HepG2 (cell line): ENCODE data around the gene BBC3. TPM values are rescaled to one million over a fixed set of nuclear protein-coding genes. Genes with fewer than 3 reads are reported as not detected.
A peak's percentile ranks its signal among the peaks of the same experiment; 100 is the strongest.

Experiments
- CERS6 ChIP-seq: sonication (generic); formaldehyde crosslinking; IDR thresholded peaks from 2 replicates; pipeline ENCODE4 v1.5.0; 2020; ENCODE audit warnings: missing genetic modification reagents
- CREBL2 ChIP-seq: sonication (generic); formaldehyde crosslinking; IDR thresholded peaks from 2 replicates; pipeline ENCODE4 v1.8.1; 2023; ENCODE audit warnings: missing genetic modification reagents, mild to moderate bottlenecking, borderline replicate concordance
- CREM ChIP-seq, 2 experiments: sonication (generic) in 1 of 2; formaldehyde crosslinking in 1 of 2; IDR thresholded peaks; 2 replicates each; pipeline versions ENCODE4 v1.4.0 to v1.6.1; 2016 to 2020; ENCODE audit warnings: antibody characterized with exemption in 1 of 2, mild to moderate bottlenecking in 1 of 2, missing genetic modification reagents in 1 of 2
- ELF1 ChIP-seq: sonication (generic); formaldehyde crosslinking; IDR thresholded peaks from 2 replicates; pipeline ENCODE4 v1.4.0; 2020; ENCODE audit warnings: missing genetic modification reagents
- EP300 ChIP-seq, 3 experiments: sonication (generic) in 1 of 3; formaldehyde crosslinking in 1 of 3; IDR thresholded peaks; 2 replicates each; pipeline versions ENCODE4 v1.5.1 to v1.6.1; 2011 to 2020; ENCODE audit warnings: low read depth in 2 of 3, low read length in 2 of 3, borderline replicate concordance in 1 of 3, improper control_type of control experiment in 1 of 3, mild to moderate bottlenecking in 1 of 3, missing genetic modification reagents in 1 of 3, moderate library complexity in 1 of 3
- GMEB1 ChIP-seq: sonication (generic); formaldehyde crosslinking; IDR thresholded peaks from 2 replicates; pipeline ENCODE4 v1.5.1; 2020; ENCODE audit warnings: missing genetic modification reagents, mild to moderate bottlenecking, borderline replicate concordance
- HES4 ChIP-seq: sonication (generic); formaldehyde crosslinking; IDR thresholded peaks from 2 replicates; pipeline ENCODE4 v1.9.0; 2021; ENCODE audit warnings: mild to moderate bottlenecking, missing genetic modification reagents, borderline replicate concordance
- HMG20B ChIP-seq: conservative IDR thresholded peaks from 2 replicates; pipeline ENCODE4 v1.6.1; 2016; ENCODE audit warnings: missing genetic modification reagents, missing compliant biosample characterization
- HOXA3 ChIP-seq: sonication (generic); formaldehyde crosslinking; IDR thresholded peaks from 2 replicates; pipeline ENCODE4 v1.5.0; 2020; ENCODE audit warnings: missing genetic modification reagents
- IRX3 ChIP-seq: sonication (generic); formaldehyde crosslinking; IDR thresholded peaks from 2 replicates; pipeline ENCODE4 v1.8.1; 2023; ENCODE audit warnings: mild to moderate bottlenecking, low read depth, missing genetic modification reagents, borderline replicate concordance
- ISL2 ChIP-seq: sonication (generic); formaldehyde crosslinking; IDR thresholded peaks from 2 replicates; pipeline ENCODE4 v1.5.0; 2020; ENCODE audit warnings: missing genetic modification reagents
- MED13 ChIP-seq: sonication (generic); formaldehyde crosslinking; IDR thresholded peaks from 2 replicates; pipeline ENCODE4 v1.5.0; 2020; ENCODE audit warnings: missing genetic modification reagents
- MTF1 ChIP-seq: sonication (generic); formaldehyde crosslinking; IDR thresholded peaks from 2 replicates; pipeline ENCODE4 v1.5.0; 2020; ENCODE audit warnings: missing genetic modification reagents
- NFE2 ChIP-seq: sonication (generic); formaldehyde crosslinking; IDR thresholded peaks from 2 replicates; pipeline ENCODE4 v1.4.0; 2020; ENCODE audit warnings: missing genetic modification reagents
- ZMAT5 ChIP-seq: sonication (generic); formaldehyde crosslinking; IDR thresholded peaks from 2 replicates; pipeline ENCODE4 v1.5.0; 2020; ENCODE audit warnings: mild to moderate bottlenecking, low read depth, missing genetic modification reagents, borderline replicate concordance
- ZMYM2 ChIP-seq: sonication (generic); formaldehyde crosslinking; IDR thresholded peaks from 2 replicates; pipeline ENCODE4 v1.8.0; 2022; ENCODE audit warnings: mild to moderate bottlenecking, missing genetic modification reagents
- ZNF224 ChIP-seq: sonication (generic); formaldehyde crosslinking; IDR thresholded peaks from 2 replicates; pipeline ENCODE4 v1.5.0; 2020; ENCODE audit warnings: mild to moderate bottlenecking, missing genetic modification reagents
- ZNF496 ChIP-seq: sonication (generic); formaldehyde crosslinking; IDR thresholded peaks from 2 replicates; pipeline ENCODE4 v1.8.1; 2023; ENCODE audit warnings: mild to moderate bottlenecking, moderate library complexity, missing genetic modification reagents; ENCODE audit not compliant: insufficient replicate concordance
- ZNF503 ChIP-seq: sonication (generic); formaldehyde crosslinking; IDR thresholded peaks from 2 replicates; pipeline ENCODE4 v1.4.0; 2020; ENCODE audit warnings: missing genetic modification reagents
- ZNF615 ChIP-seq: sonication (generic); formaldehyde crosslinking; IDR thresholded peaks from 2 replicates; pipeline ENCODE4 v1.5.0; 2020; ENCODE audit warnings: mild to moderate bottlenecking, missing genetic modification reagents, borderline replicate concordance
- ZNF616 ChIP-seq: sonication (generic); formaldehyde crosslinking; IDR thresholded peaks from 2 replicates; pipeline ENCODE4 v1.5.0; 2020; ENCODE audit warnings: low read depth, mild to moderate bottlenecking, missing genetic modification reagents
- ZNF629 ChIP-seq: sonication (generic); formaldehyde crosslinking; conservative IDR thresholded peaks from 2 replicates; pipeline ENCODE4 v1.5.0; 2020; ENCODE audit warnings: missing genetic modification reagents
- ZNF670 ChIP-seq: sonication (generic); formaldehyde crosslinking; IDR thresholded peaks from 2 replicates; pipeline ENCODE4 v1.8.0; 2022; ENCODE audit warnings: mild to moderate bottlenecking, missing genetic modification reagents, borderline replicate concordance
- polyA plus RNA-seq, 8 experiments: library from polyadenylated mRNA; depleted of rRNA in 3 of 8; stranded (reverse) in 7 of 8; unstranded in 1 of 8; fragments of >200 nt; fragmentation: Illumina TruSeq in 4 of 8; extraction: Trizol in 4 of 8; gene quantifications; 2 replicates each; pipeline versions ENCODE4 v1.2.1 to v1.2.3, GENCODE V29; 2011 to 2016; ENCODE audit warnings: low read depth in 4 of 8, missing spikeins in 1 of 8, mixed read lengths in 1 of 8; ENCODE audit not compliant: insufficient read depth in 1 of 8
- total RNA-seq, 5 experiments: library from RNA; depleted of rRNA; stranded (reverse); fragments of >200 nt; fragmentation: Illumina TruSeq; extraction: Trizol; gene quantifications; 2 replicates each; pipeline ENCODE4 v1.2.3, GENCODE V29; 2016; ENCODE audit warnings: low read depth in 1 of 5

The BBC3 gene
- total and polyA plus RNA-seq, 2 of the 13 experiments (the other 11 are each of a cell fraction or from before 2014, with no cell fraction given): 6.1 to 8.8 TPM

- 0 out of 2 replicates have a peak, but pooled peaks have one; percentile 3 for TF ChIP-seq HOXA3 (CRISPR knock-in tag)
- TF ChIP-seq ZNF503 (CRISPR knock-in tag): peak; percentile 39
- 0 out of 2 replicates have a peak, but pooled peaks have one; percentile 24 for TF ChIP-seq ISL2 (CRISPR knock-in tag)
- no peak for TF ChIP-seq IRX3 (CRISPR knock-in tag)
- TF ChIP-seq GMEB1 (CRISPR knock-in tag): no peak
- no peak; the same call in 1 of the 2 replicates for TF ChIP-seq HMG20B (CRISPR knock-in tag)
- TF ChIP-seq ZMYM2 (CRISPR knock-in tag): peak; percentile 24; the same call in 1 of the 2 replicates
- TF ChIP-seq ZNF629 (CRISPR knock-in tag): peak; percentile 54; the same call in 1 of the 2 replicates
- TF ChIP-seq CREBL2: no peak; the same call in 1 of the 2 replicates
- TF ChIP-seq ZMAT5 (CRISPR knock-in tag): no peak
- peak; percentile 7 to 13; a peak in 1 of 4 replicates for TF ChIP-seq EP300 (IDR thresholded peaks at IDR 0.05; ENCODE audit: low read depth in 2 of 2, low read length in 2 of 2)
- TF ChIP-seq EP300 (CRISPR knock-in tag; IDR thresholded peaks at IDR 0.05; ENCODE audit: borderline replicate concordance): peak; percentile 12; the same call in 1 of the 2 replicates
- TF ChIP-seq CERS6 (CRISPR knock-in tag): 0 out of 2 replicates have a peak, but pooled peaks have one; percentile 9
- TF ChIP-seq NFE2 (CRISPR knock-in tag): no peak
- TF ChIP-seq ELF1 (CRISPR knock-in tag): peak; percentile 41; the same call in 1 of the 2 replicates
- 0 out of 2 replicates have a peak, but pooled peaks have one; percentile 65 for TF ChIP-seq ZNF224 (CRISPR knock-in tag)
- peak; percentile 74; the same call in 1 of the 2 replicates for TF ChIP-seq MED13 (CRISPR knock-in tag)
- 0 out of 2 replicates have a peak, but pooled peaks have one; percentile 20 for TF ChIP-seq ZNF670 (CRISPR knock-in tag)
- no peak for TF ChIP-seq HES4 (CRISPR knock-in tag)
- TF ChIP-seq ZNF496 (CRISPR knock-in tag): no peak
- TF ChIP-seq CREM (IDR thresholded peaks at IDR 0.05): no peak
- no peak for TF ChIP-seq CREM (CRISPR knock-in tag; IDR thresholded peaks at IDR 0.05)
- TF ChIP-seq ZNF615 (CRISPR knock-in tag): peak; percentile 75; the same call in 1 of the 2 replicates
- TF ChIP-seq MTF1: 0 out of 2 replicates have a peak, but pooled peaks have one; percentile 11
- no peak for TF ChIP-seq ZNF616 (CRISPR knock-in tag)
These were observed 3.4 kb downstream of the BBC3 start (continued) for GRCh38 chr19:47227352-47228167.
